NT2/D1 (cell line): ENCODE data around the gene TMEM106C.

Source experiments
- SUZ12 ChIP-seq: IDR thresholded peaks from 2 replicates; pipeline ENCODE4 v1.6.1; 2011; ENCODE audit not compliant: insufficient read length, insufficient read depth; ENCODE audit errors: extremely low read depth
- YY1 ChIP-seq: IDR thresholded peaks from 2 replicates; pipeline ENCODE4 v1.6.1; 2011; ENCODE audit not compliant: insufficient read length, insufficient read depth

DNA sequence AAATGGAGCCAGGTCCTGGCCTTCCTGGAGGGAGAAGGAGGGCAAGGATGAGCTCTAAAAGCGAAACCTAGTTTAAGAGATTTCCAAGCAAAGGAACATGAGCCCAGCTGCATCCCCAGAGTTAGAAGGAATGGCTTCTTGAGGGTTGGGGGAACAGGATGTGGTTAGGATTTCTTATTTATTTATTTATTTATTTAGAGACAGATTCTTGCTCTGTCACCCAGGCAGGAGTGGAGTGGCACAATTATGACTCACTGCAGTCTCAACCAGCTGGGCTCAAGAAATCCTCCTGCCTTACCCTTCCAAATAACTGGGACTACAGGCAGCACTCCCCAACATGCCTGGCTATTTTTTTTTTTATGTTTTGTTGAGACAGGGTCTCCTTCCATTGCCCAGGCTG lies 25.3 kb upstream of the TMEM106C start:
- TF ChIP-seq YY1: no peak
- TF ChIP-seq SUZ12: no peak
